Upper lobe of left lung (tissue), 4 donors: Measurements from ENCODE around the gene IGFN1.

ENCODE experiments used
- CTCF ChIP-seq, 6 experiments: fragments of 450-650 bp in 4 of 6; fragments of 200-600 bp in 2 of 6; sonication (generic) in 2 of 6; IDR thresholded peaks; one replicate each; pipeline ENCODE4 v1.5.1; 2016 to 2019; ENCODE audit warnings: antibody characterized with exemption in 6 of 6
- EP300 ChIP-seq, 4 donors: sonication (generic); formaldehyde crosslinking; IDR thresholded peaks; one replicate each; pipeline ENCODE4 v1.5.1; 2017; ENCODE audit warnings: antibody characterized with exemption in 4 of 4, control low read depth in 2 of 4
- POLR2A ChIP-seq, 4 donors: fragments of 450-650 bp; IDR thresholded peaks; one replicate each; pipeline ENCODE4 v1.5.1; 2016 to 2017; ENCODE audit warnings: antibody characterized with exemption in 4 of 4, mild to moderate bottlenecking in 2 of 4
- POLR2AphosphoS5 ChIP-seq, 2 donors: sonication (generic); formaldehyde crosslinking; IDR thresholded peaks; one replicate each; pipeline ENCODE4 v1.5.1; 2017; ENCODE audit warnings: antibody characterized with exemption in 2 of 2

- TF ChIP-seq POLR2A (IDR thresholded peaks at IDR 0.05) (no peak), CTCF (IDR thresholded peaks at IDR 0.05) (no peak), POLR2AphosphoS5 (IDR thresholded peaks at IDR 0.05) (no peak), EP300 (IDR thresholded peaks at IDR 0.05) (no peak)
Observed at GRCh38 chr1:201248721-201249559, 58.3 kb downstream of the IGFN1 start.
